H1 (cell line): Measurements from ENCODE around the gene PPIA.

Experiments
- E2F6 ChIP-seq: IDR thresholded peaks from 2 replicates; pipeline ENCODE4 v1.6.1; 2012; ENCODE audit warnings: inconsistent platforms
- EZH2 ChIP-seq: fragments of 200-600 bp; sonication (generic); IDR thresholded peaks from 2 replicates; pipeline ENCODE4 v1.7.1; 2012; ENCODE audit warnings: low read depth, mild to moderate bottlenecking, moderate library complexity, low read length, inconsistent platforms; ENCODE audit not compliant: severe bottlenecking
- RFX5 ChIP-seq: IDR thresholded peaks from 2 replicates; pipeline ENCODE4 v1.6.1; 2011; ENCODE audit warnings: low read depth, low read length, improper control_type of control experiment, borderline replicate concordance
- SIN3A ChIP-seq, 2 experiments: IDR thresholded peaks in 1 of 2; conservative IDR thresholded peaks in 1 of 2; 2 replicates each; pipeline ENCODE4 v1.6.1; 2011 to 2012; ENCODE audit warnings: low read length in 2 of 2, improper control_type of control experiment in 1 of 2, low read depth in 1 of 2, mild to moderate bottlenecking in 1 of 2
- SUZ12 ChIP-seq: fragments of 200-600 bp; sonication (generic); IDR thresholded peaks from 2 replicates; pipeline ENCODE4 v1.6.1; 2012; ENCODE audit warnings: mild to moderate bottlenecking, inconsistent platforms, low read length, moderate library complexity, mixed read lengths
- TEAD4 ChIP-seq: IDR thresholded peaks from 2 replicates; pipeline ENCODE4 v1.6.1; 2012; ENCODE audit warnings: low read depth, low read length, inconsistent platforms, mixed read lengths
- TF ChIP-seq, protein P1 (sequence below): IDR thresholded peaks from 2 replicates; pipeline ENCODE4 v1.6.1; 2012; ENCODE audit warnings: low read length, inconsistent platforms
- TF ChIP-seq, protein P2 (sequence below), 3 experiments: IDR thresholded peaks; 1 replicate in 2 of 3; 2 replicates in 1 of 3; pipeline versions ENCODE4 v1.5.1 to v1.6.1; 2011; ENCODE audit warnings: low read length in 3 of 3, mild to moderate bottlenecking in 3 of 3, inconsistent platforms in 2 of 3, low read depth in 1 of 3, moderate library complexity in 1 of 3; ENCODE audit not compliant: insufficient read depth in 1 of 3; ENCODE audit errors: control extremely low read depth in 1 of 3

GRCh38 chr7:44762726-44763522, 33.6 kb upstream of the PPIA start:
- TF ChIP-seq, protein P1, sequence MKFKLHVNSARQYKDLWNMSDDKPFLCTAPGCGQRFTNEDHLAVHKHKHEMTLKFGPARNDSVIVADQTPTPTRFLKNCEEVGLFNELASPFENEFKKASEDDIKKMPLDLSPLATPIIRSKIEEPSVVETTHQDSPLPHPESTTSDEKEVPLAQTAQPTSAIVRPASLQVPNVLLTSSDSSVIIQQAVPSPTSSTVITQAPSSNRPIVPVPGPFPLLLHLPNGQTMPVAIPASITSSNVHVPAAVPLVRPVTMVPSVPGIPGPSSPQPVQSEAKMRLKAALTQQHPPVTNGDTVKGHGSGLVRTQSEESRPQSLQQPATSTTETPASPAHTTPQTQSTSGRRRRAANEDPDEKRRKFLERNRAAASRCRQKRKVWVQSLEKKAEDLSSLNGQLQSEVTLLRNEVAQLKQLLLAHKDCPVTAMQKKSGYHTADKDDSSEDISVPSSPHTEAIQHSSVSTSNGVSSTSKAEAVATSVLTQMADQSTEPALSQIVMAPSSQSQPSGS, result no peak
- TF ChIP-seq RFX5, result no peak
- TF ChIP-seq, protein P2, sequence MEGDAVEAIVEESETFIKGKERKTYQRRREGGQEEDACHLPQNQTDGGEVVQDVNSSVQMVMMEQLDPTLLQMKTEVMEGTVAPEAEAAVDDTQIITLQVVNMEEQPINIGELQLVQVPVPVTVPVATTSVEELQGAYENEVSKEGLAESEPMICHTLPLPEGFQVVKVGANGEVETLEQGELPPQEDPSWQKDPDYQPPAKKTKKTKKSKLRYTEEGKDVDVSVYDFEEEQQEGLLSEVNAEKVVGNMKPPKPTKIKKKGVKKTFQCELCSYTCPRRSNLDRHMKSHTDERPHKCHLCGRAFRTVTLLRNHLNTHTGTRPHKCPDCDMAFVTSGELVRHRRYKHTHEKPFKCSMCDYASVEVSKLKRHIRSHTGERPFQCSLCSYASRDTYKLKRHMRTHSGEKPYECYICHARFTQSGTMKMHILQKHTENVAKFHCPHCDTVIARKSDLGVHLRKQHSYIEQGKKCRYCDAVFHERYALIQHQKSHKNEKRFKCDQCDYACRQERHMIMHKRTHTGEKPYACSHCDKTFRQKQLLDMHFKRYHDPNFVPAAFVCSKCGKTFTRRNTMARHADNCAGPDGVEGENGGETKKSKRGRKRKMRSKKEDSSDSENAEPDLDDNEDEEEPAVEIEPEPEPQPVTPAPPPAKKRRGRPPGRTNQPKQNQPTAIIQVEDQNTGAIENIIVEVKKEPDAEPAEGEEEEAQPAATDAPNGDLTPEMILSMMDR (IDR thresholded peaks at IDR 0.05; ENCODE audit: control extremely low read depth in 1 of 3, insufficient read depth in 1 of 3, low read depth in 1 of 3, low read length in 3 of 3), result no peak; a peak in 1 of 4 replicates
- TF ChIP-seq EZH2, result no peak
- no peak for TF ChIP-seq E2F6
- no peak for TF ChIP-seq SIN3A (conservative IDR thresholded peaks at IDR 0.05 in 1 of 2, IDR thresholded peaks at IDR 0.05 in 1 of 2; ENCODE audit: low read depth in 1 of 2, low read length in 2 of 2)
- no peak for TF ChIP-seq TEAD4
- no peak for TF ChIP-seq SUZ12
